ENCODE measurements around the gene KLF11.

GRCh38 chr2:10042301-10043161, 819 bp upstream of the KLF11 start:
- TF ChIP-seq CTCF (IDR thresholded peaks at IDR 0.05; ENCODE audit: low read depth, low read length, poor library complexity, severe bottlenecking) (no peak), EZH2phosphoT487 (IDR thresholded peaks at IDR 0.05; ENCODE audit: borderline replicate concordance, low read length) (no peak)

All from DOHH2 (cell line).